Hepatocyte (in vitro differentiated cells): Measurements from ENCODE around the gene ERG. TPM values are rescaled to one million over a fixed set of nuclear protein-coding genes. Genes with fewer than 3 reads are reported as not detected.

Experiments
- DNase-seq: peaks from one replicate; pipeline ENCODE4 v3.0.0-alpha.2; 2016; ENCODE audit warnings: low spot score
- H2AFZ ChIP-seq: fragments of 200-600 bp; sonication (generic); 2 replicates; pipeline ENCODE4 v1.6.0; 2016; ENCODE audit warnings: antibody characterized with exemption, mild to moderate bottlenecking
- H3K27ac ChIP-seq: fragments of 200-600 bp; sonication (generic); 2 replicates; pipeline ENCODE4 v1.5.1; 2016; ENCODE audit warnings: mild to moderate bottlenecking
- H3K27me3 ChIP-seq: fragments of 200-600 bp; sonication (generic); 2 replicates; pipeline ENCODE4 v1.6.1; 2016
- H3K36me3 ChIP-seq: fragments of 200-600 bp; sonication (generic); replicated peaks from 2 replicates; pipeline ENCODE4 v1.5.1; 2016; ENCODE audit warnings: low read depth; ENCODE audit not compliant: insufficient read depth
- H3K4me1 ChIP-seq: fragments of 200-600 bp; sonication (generic); 2 replicates; pipeline ENCODE4 v1.5.1; 2016; ENCODE audit warnings: mild to moderate bottlenecking, moderate library complexity; ENCODE audit not compliant: insufficient read depth
- H3K4me2 ChIP-seq: fragments of 200-600 bp; sonication (generic); 2 replicates; pipeline ENCODE4 v1.6.0; 2016
- H3K4me3 ChIP-seq: fragments of 200-600 bp; sonication (generic); 2 replicates; pipeline ENCODE4 v1.5.1; 2016; ENCODE audit warnings: mild to moderate bottlenecking
- H3K79me2 ChIP-seq: fragments of 200-600 bp; sonication (generic); 2 replicates; pipeline ENCODE4 v1.6.0; 2017; ENCODE audit warnings: mild to moderate bottlenecking
- H3K9me2 ChIP-seq: fragments of 200-600 bp; sonication (generic); replicated peaks from 2 replicates; pipeline ENCODE4 v1.6.0; 2017; ENCODE audit warnings: mild to moderate bottlenecking; ENCODE audit not compliant: insufficient read depth
- H3K9me3 ChIP-seq: fragments of 200-600 bp; sonication (generic); 2 replicates; pipeline ENCODE4 v1.5.1; 2016; ENCODE audit warnings: low read depth, mild to moderate bottlenecking
- H4K20me1 ChIP-seq: fragments of 200-600 bp; sonication (generic); 2 replicates; pipeline ENCODE4 v1.6.0; 2016; ENCODE audit warnings: mild to moderate bottlenecking; ENCODE audit not compliant: insufficient read depth, poor library complexity, severe bottlenecking
- CTCF ChIP-seq: fragments of 200-600 bp; sonication (generic); IDR thresholded peaks from 2 replicates; pipeline ENCODE4 v1.5.1; 2016; ENCODE audit warnings: antibody characterized with exemption, mild to moderate bottlenecking; ENCODE audit not compliant: poor library complexity
- EZH2 ChIP-seq: fragments of 200-600 bp; sonication (generic); IDR thresholded peaks from 2 replicates; pipeline ENCODE4 v1.6.1; 2016; ENCODE audit warnings: antibody characterized with exemption, mild to moderate bottlenecking, borderline replicate concordance
- EZH2phosphoT487 ChIP-seq: fragments of 200-600 bp; sonication (generic); IDR thresholded peaks from one replicate; pipeline ENCODE4 v1.6.1; 2018; ENCODE audit warnings: antibody characterized with exemption, mild to moderate bottlenecking, low read depth, moderate library complexity; ENCODE audit not compliant: unreplicated experiment, severe bottlenecking
- WGBS: methylation state at CpG from one replicate; pipeline ENCODE4 v1.1.6; 2016; ENCODE audit warnings: low lambda C conversion rate; ENCODE audit errors: missing lambda C conversion rate; 5-methylcytosine and 5-hydroxymethylcytosine counted together
- polyA plus RNA-seq: library from polyadenylated mRNA; unstranded; fragments of >200 nt; fragmentation: Nextera tagmentation; extraction: Ambion mirVana; gene quantifications from 2 replicates; pipeline ENCODE4 v1.2.1, GENCODE V29; 2016
- total RNA-seq: library from RNA; depleted of rRNA; stranded (reverse); fragments of >200 nt; gene quantifications from 2 replicates; pipeline ENCODE4 v1.2.3, GENCODE V29; 2014

The ERG gene
- total and polyA plus RNA-seq, 2 experiments from 2014 or later = 2.5 to 5.1 TPM

GRCh38 chr21:38363693-38364092 lies 134.6 kb downstream of the ERG start:
- WGBS = 74% methylated on average over 1 of the region's 1 CpG
- Histone ChIP-seq H3K9me2 (no peaks in the 10 kb centered on the region), H3K27ac (no peak overlapping the region), H4K20me1 (no peaks in the 10 kb centered on the region), H3K4me3 (no peak overlapping the region), H3K4me1 (no peaks in the 10 kb centered on the region), H3K36me3 (no peaks in the 10 kb centered on the region), H2AFZ (no peak overlapping the region), H3K9me3 (no peaks in the 10 kb centered on the region), H3K4me2 (no peak overlapping the region), H3K27me3 (no peaks in the 10 kb centered on the region), H3K79me2 (no peaks in the 10 kb centered on the region)
- no peak for DNase-seq
- TF ChIP-seq EZH2phosphoT487 (no peak), EZH2 (no peak), CTCF (no peak)

- Histone ChIP-seq H3K79me2 (no peaks in the 10 kb centered on the region), H4K20me1 (no peaks in the 10 kb centered on the region), H3K27ac (no peak overlapping the region), H3K36me3 (no peaks in the 10 kb centered on the region), H2AFZ (no peak overlapping the region), H3K9me2 (no peaks in the 10 kb centered on the region), H3K27me3 (no peaks in the 10 kb centered on the region), H3K4me2 (no peak overlapping the region), H3K4me1 (no peaks in the 10 kb centered on the region), H3K9me3 (no peaks in the 10 kb centered on the region), H3K4me3 (no peak overlapping the region)
- TF ChIP-seq EZH2 (no peak), EZH2phosphoT487 (no peak), CTCF (no peak)
- WGBS = 52% methylated on average over 1 of the region's 1 CpG
- no peak for DNase-seq
These were observed 137.0 kb downstream of the ERG start for GRCh38 chr21:38361324-38361723.

- Histone ChIP-seq H3K27me3 (no peaks in the 10 kb centered on the region), H2AFZ (no peak overlapping the region), H4K20me1 (no peaks in the 10 kb centered on the region), H3K4me3 (no peak overlapping the region), H3K4me1 (no peaks in the 10 kb centered on the region), H3K4me2 (no peak overlapping the region), H3K27ac (no peak overlapping the region), H3K36me3 (no peaks in the 10 kb centered on the region), H3K79me2 (no peaks in the 10 kb centered on the region), H3K9me3 (no peaks in the 10 kb centered on the region), H3K9me2 (no peaks in the 10 kb centered on the region)
- no peak for DNase-seq
- WGBS = 86% methylated on average over 7 of the region's 7 CpGs
- TF ChIP-seq CTCF (no peak), EZH2phosphoT487 (no peak), EZH2 (no peak)
These were observed 138.4 kb downstream of the ERG start for GRCh38 chr21:38359835-38360234.

GRCh38 chr21:38359090-38359489 lies 139.2 kb downstream of the ERG start:
- Histone ChIP-seq H3K9me2 (no peaks in the 10 kb centered on the region), H3K27ac (no peak overlapping the region), H3K36me3 (no peaks in the 10 kb centered on the region), H3K4me1 (no peaks in the 10 kb centered on the region), H3K4me3 (no peak overlapping the region), H3K4me2 (no peak overlapping the region), H3K79me2 (no peaks in the 10 kb centered on the region), H3K27me3 (no peaks in the 10 kb centered on the region), H4K20me1 (no peaks in the 10 kb centered on the region), H2AFZ (no peak overlapping the region), H3K9me3 (no peaks in the 10 kb centered on the region)
- 96% methylated on average over 5 of the region's 5 CpGs for WGBS
- TF ChIP-seq EZH2 = no peak
- TF ChIP-seq EZH2phosphoT487 = no peak
- no peak for TF ChIP-seq CTCF
- no peak for DNase-seq
